Measurements from ENCODE around the gene VCPKMT.

VCPKMT gene

GRCh38 chr14:50067723-50068495 lies 48.5 kb downstream of the VCPKMT start:
- peaks cover 6% of the 10 kb centered on the region for H3K4me1 ChIP-seq (ENCODE audit: insufficient read depth, low read length)
- no peaks in the 10 kb centered on the region for H3K36me3 ChIP-seq (ENCODE audit: insufficient read depth, low read length)
- H3K9me3 ChIP-seq (ENCODE audit: control insufficient read depth, insufficient read depth, low read length): no peaks in the 10 kb centered on the region
- no peak overlapping the region for H3K9ac ChIP-seq (ENCODE audit: low read depth, low read length)

GRCh38 chr14:50065583-50065982 lies 50.8 kb downstream of the VCPKMT start:
- peaks cover 29% of the 10 kb centered on the region for H3K4me1 ChIP-seq (ENCODE audit: insufficient read depth, low read length)
- H3K9ac ChIP-seq (ENCODE audit: low read depth, low read length): no peak overlapping the region
- H3K9me3 ChIP-seq (ENCODE audit: control insufficient read depth, insufficient read depth, low read length): no peaks in the 10 kb centered on the region
- H3K36me3 ChIP-seq (ENCODE audit: insufficient read depth, low read length): no peaks in the 10 kb centered on the region

- Histone ChIP-seq H3K4me1 (ENCODE audit: insufficient read depth, low read length) (peaks cover 35% of the 10 kb centered on the region), H3K9ac (ENCODE audit: low read depth, low read length) (no peak overlapping the region)
These were observed 51.4 kb downstream of the VCPKMT start for GRCh38 chr14:50064993-50065392.

GRCh38 chr14:50063876-50064420 lies 52.4 kb downstream of the VCPKMT start:
- Histone ChIP-seq H3K4me1 (ENCODE audit: insufficient read depth, low read length) (peaks cover 37% of the 10 kb centered on the region), H3K36me3 (ENCODE audit: insufficient read depth, low read length) (no peaks in the 10 kb centered on the region), H3K9me3 (ENCODE audit: control insufficient read depth, insufficient read depth, low read length) (no peaks in the 10 kb centered on the region), H3K9ac (ENCODE audit: low read depth, low read length) (no peak overlapping the region)

More at GRCh38 chr14:50064993-50065392, 51.4 kb downstream of the VCPKMT start:
- Histone ChIP-seq H3K9me3 (ENCODE audit: control insufficient read depth, insufficient read depth, low read length) (no peaks in the 10 kb centered on the region), H3K36me3 (ENCODE audit: insufficient read depth, low read length) (no peaks in the 10 kb centered on the region)

GRCh38 chr14:50062438-50063085 lies 53.8 kb downstream of the VCPKMT start:
- Histone ChIP-seq H3K9me3 (ENCODE audit: control insufficient read depth, insufficient read depth, low read length) (no peaks in the 10 kb centered on the region), H3K4me1 (ENCODE audit: insufficient read depth, low read length) (peaks cover 34% of the 10 kb centered on the region), H3K9ac (ENCODE audit: low read depth, low read length) (no peak overlapping the region), H3K36me3 (ENCODE audit: insufficient read depth, low read length) (no peaks in the 10 kb centered on the region)

- Histone ChIP-seq H3K9me3 (ENCODE audit: control insufficient read depth, insufficient read depth, low read length) (no peaks in the 10 kb centered on the region), H3K9ac (ENCODE audit: low read depth, low read length) (no peak overlapping the region), H3K4me1 (ENCODE audit: insufficient read depth, low read length) (peaks cover 33% of the 10 kb centered on the region), H3K36me3 (ENCODE audit: insufficient read depth, low read length) (no peaks in the 10 kb centered on the region)
These were observed 54.5 kb downstream of the VCPKMT start for GRCh38 chr14:50061664-50062437.

- H3K4me1 ChIP-seq (ENCODE audit: insufficient read depth, low read length): peaks cover 33% of the 10 kb centered on the region
- no peaks in the 10 kb centered on the region for H3K36me3 ChIP-seq (ENCODE audit: insufficient read depth, low read length)
- H3K9ac ChIP-seq (ENCODE audit: low read depth, low read length): no peak overlapping the region
- H3K9me3 ChIP-seq (ENCODE audit: control insufficient read depth, insufficient read depth, low read length): no peaks in the 10 kb centered on the region
These were observed 55.3 kb downstream of the VCPKMT start for GRCh38 chr14:50060871-50061663.

- peaks cover 33% of the 10 kb centered on the region for H3K4me1 ChIP-seq (ENCODE audit: insufficient read depth, low read length)
- H3K9me3 ChIP-seq (ENCODE audit: control insufficient read depth, insufficient read depth, low read length): no peaks in the 10 kb centered on the region
- H3K9ac ChIP-seq (ENCODE audit: low read depth, low read length): no peak overlapping the region
- no peaks in the 10 kb centered on the region for H3K36me3 ChIP-seq (ENCODE audit: insufficient read depth, low read length)
These were observed 56.4 kb downstream of the VCPKMT start for GRCh38 chr14:50059763-50060616.

All from ES-I3 (cell line).